Skeletal muscle cell (primary cell): ENCODE measurements around the gene CNMD.

Source experiments
- DNase-seq: peaks from one replicate; pipeline ENCODE4 v3.0.0-alpha.2; 2010; ENCODE audit warnings: low read depth
- H3K4me3 ChIP-seq: 2 replicates; pipeline ENCODE4 v1.5.1; 2011; ENCODE audit warnings: low read depth, mild to moderate bottlenecking, control low read depth, low read length, moderate library complexity

CNMD gene

DNA sequence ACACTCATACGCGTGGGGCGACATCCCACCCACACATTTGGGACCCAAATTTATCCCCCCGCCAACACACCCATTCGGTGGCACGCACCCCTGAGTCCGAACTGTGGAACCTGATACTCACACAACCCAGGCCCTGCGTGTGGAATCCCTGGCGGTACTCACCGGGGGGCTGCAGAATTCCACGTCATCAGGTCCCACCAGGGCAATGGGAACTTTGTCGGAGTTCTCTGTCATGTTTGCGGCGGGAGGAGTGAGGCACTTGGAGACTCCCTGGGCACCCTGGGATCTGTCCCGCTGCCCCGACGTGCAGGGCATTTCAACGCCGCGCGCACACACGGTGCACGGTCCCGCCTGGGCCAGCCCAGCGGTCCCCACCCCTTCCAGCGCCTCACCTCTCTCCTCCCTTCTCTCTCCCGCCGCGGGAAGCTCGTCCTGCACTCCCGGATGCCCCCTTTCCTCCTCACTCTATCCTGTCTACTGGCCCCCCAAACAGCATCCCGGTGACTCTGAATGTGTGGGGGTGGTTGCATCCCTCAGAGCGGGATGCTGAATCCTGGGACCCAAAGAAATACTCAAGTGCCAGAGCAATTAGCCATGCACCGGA lies at the start of gene CNMD:
Gene CNMD (minus strand): TSS at position 353 of the 604 bp plus-strand sequence. CDS start 119 bp downstream, at position 234.
- peak within 1 kb of the TSS; percentile 33 for H3K4me3 ChIP-seq

DNA sequence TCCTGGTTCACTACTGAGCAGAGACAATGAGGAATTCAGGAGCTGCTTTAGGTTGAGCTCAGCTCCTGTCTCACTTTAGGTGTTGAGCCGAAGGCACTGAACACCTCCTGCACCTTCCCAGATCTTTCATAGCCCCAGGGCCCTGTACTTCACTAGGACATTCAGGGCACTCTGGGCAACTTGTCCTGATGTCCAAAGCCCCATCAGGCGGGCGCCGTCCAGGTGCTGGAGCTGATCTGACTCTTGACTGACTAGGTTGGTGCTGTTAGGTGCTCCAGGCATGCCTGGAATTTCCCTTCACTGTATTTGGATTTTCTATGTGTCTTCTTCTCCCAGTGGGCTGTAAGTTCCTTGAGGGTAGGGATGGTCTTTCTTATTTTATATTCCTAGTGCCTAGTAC lies 48.4 kb upstream of the CNMD start:
- DNase-seq: no peak
- H3K4me3 ChIP-seq: no peak overlapping the region

More for the DNA sequence above, at the start of gene CNMD:
- DNase-seq: no peak

DNA sequence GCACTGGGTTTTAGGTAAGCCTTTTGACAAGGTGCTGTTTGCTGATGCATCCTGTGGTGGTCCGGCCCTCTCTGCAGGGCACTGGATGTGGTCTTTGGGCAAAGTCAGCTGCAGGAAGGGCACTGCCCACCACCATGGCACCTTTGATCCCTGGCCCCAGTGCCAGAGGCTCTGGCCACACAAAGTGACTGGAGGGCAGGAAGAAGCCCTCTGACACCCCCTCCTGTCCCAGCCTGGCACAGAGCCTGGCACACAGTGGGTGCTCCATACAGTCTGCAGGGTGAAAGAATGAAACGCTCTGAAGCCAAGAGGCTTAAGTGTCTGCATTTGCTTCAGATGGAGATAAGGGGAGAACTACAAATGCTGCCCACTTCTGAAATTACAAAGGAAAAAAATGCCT lies 47.6 kb upstream of the CNMD start:
- no peak overlapping the region for H3K4me3 ChIP-seq
- no peak for DNase-seq

DNA sequence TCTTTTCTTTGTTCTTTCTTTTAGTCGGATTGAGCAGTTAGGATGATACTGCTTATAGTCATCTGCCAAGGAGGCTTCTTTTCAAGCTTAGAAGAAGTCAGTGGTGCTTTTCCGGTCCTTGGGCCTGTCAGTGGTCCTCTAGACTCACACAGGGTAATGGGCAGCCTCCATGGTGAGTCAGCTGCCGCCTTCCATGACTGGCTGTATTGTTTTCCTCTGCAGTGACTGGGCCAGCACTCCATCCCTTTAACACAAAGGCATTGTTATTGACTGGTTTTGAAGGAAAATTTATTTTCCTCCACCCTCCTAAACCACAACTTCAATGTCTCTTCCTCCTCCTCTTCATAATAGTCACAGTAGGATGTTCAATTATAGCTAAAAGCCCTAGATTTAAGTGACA lies 47.1 kb upstream of the CNMD start:
- no peak overlapping the region for H3K4me3 ChIP-seq
- no peak for DNase-seq

DNA sequence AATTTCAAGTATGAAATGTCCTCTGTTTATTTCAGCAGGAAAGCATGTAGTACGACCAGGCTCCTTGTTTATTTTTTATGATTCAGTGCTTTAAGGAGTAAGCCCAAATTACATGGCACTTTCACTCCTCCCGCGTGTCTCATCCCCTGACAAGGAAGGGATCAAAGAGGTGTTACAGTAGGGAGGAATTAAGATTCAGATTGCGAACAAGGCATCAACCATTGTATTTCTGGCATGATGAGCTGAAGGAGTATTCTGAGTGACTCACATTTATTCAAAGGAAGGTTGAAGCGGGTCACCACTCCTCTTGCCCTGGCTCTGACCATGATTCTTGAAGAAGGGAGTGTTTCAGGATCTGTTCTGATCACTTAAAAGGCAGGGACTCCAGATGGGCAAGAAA lies 46.1 kb upstream of the CNMD start:
- no peak overlapping the region for H3K4me3 ChIP-seq
- no peak for DNase-seq

DNA sequence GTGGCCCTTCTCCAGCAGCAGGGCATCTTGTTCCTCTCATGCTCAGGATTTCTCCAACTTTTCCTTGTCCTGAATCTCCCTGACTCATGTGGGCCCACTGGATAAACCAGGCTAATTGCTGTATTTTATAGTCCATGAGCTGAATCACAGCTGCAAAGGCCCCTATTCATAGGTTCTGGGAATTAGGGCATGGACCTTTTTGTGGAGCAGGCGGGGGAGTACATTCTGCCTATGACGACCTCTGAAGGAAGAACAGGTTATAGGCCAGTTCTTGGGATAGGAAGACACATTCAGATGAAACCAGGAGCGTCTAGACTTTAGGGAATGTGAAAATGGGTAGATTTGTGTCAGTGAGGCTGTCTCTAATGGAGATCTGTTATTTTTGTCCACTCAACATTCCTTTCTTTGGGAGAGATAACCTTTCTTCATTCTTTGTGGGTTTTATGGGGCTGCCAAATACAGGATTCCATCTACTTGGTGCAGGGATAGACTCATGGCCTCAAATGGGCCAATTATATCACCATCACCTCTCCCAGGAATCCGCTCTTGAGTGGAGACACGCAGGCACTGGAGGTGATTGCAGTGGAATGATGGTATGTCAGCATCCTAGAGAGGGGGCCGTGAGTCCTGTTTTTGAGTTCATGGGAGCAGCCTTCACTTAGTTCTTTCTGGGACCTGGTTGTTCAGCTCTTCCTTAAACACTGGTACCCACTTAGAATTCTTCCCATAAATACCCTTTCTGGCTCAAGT lies 45.1 kb upstream of the CNMD start:
- no peak overlapping the region for H3K4me3 ChIP-seq
- DNase-seq: no peak

DNA sequence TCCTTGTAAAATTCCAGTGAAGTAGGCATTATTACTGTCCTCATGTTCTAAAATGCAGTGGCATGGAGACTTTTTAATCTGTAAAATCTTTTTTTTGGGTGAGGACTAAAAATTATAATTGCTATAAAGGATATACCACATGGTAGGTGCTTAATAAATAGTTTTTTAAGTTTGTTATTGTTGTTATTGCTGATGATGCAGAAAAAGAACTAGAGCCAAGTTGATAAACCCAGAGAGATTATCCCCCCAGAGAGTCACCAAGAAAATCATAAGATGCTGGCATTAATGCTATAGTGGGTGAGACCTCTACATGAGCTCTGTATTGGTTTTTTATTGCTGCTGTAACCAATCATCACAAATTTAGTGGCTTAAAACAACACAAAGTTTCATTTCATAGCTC lies 44.3 kb upstream of the CNMD start:
- no peak overlapping the region for H3K4me3 ChIP-seq
- DNase-seq: no peak

DNA sequence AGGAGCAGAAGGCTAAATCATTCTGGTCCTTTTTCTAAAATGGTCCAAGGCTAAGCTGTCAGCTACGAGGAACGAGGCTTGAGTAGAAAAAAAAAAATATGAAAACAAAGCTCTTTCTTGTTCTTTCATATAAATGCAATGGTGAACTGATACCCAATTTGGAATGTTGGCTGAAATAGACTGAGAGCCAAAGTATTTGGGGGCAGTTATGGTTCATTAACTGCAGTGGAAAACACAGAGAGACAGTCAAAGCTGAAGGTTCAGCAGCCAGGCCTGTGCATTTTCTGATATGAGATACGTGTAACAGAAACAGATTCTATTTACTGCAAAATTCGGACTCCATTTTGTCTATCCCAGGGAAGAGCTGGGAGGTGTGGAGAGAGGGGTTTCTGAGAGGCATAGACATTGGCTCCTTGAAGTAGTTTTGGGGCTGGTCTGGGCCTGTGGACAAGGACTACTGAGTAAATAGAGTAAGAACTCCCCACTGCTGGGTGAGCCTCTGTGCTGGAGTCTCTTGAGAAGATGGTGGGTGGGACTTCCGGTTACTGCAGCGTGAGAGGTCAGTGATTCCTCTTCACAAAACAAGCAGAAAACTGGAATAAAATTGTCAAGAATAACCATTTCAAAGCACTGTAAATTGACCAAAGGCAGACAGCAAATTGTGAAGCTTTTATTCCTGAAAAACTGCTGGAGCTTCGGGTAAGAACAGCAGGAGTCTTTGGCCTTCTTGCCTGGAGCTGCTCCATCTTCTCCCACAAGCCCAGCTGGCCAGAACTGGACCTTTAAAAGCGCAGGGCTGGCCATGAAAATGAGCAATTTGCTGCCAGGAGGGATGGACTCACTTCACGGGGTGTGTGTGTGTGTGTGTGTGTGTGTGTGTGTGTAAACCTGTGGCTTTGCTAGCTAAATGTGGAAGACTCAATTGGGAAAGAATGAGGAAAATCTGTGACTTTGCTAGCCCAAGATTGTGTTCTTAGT lies 43.1 kb upstream of the CNMD start:
- no peak overlapping the region for H3K4me3 ChIP-seq
- no peak for DNase-seq

DNA sequence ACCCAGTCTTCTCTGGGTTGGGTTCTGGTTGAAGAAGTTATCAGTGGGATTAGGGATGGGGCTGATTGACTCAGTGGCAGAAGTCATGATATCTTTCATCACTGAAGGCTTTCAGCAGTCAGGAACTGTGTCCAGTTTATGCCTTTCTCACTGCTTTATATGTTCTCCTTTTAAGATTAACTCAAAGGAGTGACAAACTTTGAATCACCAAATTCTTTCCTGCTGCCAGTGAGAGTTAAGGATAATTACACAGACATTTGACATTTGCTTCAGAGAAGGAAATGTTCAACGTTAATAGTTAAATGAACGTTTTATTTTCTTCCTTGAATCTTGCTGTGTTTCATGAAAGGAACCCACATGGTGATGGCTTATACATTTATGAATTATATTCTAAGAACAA lies 41.0 kb upstream of the CNMD start:
- DNase-seq: no peak
- no peak overlapping the region for H3K4me3 ChIP-seq

DNA sequence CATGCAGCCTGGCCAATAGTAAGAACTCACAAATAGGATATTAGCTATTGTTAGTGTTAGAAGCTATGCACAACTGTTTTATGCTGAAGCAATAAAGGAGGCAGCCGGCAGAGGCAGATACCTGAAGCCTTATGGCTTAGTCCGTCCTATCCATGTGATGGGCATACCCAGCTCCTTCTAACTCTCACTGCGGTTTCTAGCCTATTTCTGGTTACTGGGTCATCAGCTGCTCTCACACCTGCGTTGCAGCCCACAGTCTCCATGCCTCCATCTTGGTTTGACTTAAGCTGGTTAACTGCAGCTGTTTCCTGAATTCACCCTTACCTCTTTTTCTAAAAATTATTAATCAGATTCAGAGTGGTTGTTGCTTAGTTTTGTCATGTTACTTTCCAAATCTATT lies 40.5 kb upstream of the CNMD start:
- no peak for DNase-seq
- no peak overlapping the region for H3K4me3 ChIP-seq

DNA sequence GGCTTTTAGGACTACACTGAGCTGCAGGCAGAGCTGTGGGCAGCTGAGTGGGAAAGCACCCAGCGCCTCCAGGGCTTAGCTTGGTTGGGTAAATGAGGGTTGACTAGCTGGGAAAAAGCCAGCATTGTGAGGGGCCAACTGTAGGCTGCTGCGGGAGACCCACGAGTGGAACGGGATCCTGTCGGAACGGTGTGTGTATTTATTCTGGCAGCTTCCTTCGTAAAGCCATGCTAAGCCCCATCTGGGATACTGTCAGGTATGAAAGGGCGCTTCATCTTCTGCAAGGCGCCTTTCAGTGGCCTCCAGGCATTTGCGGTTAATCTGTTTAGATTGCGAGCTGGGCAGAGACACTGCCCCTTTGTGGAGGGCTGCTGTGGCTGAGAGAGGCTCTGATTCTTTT lies 39.5 kb upstream of the CNMD start:
- no peak overlapping the region for H3K4me3 ChIP-seq
- no peak for DNase-seq

DNA sequence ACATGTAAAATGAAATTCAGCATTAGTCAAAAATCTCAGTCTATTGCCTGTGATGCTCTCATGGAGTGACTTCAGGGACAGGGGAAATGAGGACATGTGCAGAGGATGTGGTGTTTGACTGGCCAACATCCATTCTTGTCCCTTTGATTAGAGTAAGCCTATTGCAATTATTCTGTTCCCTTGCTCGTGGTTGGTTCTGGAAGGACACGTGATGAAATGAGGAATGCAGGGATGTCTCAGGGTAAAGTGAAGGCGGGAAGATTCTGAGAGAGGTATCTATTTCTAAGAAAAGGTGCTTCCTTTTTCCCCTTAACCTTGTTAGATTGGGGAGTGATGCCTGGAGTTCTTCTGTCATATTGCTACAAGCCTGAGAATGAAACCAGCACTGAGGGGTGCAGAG lies 37.1 kb upstream of the CNMD start:
- H3K4me3 ChIP-seq: no peak overlapping the region

DNA sequence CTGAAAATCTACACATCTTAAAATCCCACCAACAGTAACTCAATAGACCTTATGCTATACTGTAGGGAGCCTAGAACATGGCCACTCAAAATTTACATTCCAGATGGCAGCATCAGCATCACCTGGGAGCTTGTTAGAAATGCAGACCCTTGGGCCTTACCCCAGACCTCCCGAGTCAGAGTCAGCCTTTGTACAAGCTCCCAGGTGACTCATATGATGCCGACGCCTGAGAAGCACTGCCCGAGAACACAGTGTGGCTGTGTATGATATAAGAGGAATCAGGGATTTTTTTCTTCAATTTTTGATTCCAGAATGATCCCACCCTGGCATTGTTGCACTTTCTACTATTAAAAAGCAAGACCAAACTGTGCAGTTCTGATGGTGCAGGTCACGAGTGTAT lies 35.9 kb upstream of the CNMD start:
- DNase-seq: no peak
- H3K4me3 ChIP-seq: no peak overlapping the region

More for the DNA sequence above, 37.1 kb upstream of the CNMD start:
- no peak for DNase-seq

DNA sequence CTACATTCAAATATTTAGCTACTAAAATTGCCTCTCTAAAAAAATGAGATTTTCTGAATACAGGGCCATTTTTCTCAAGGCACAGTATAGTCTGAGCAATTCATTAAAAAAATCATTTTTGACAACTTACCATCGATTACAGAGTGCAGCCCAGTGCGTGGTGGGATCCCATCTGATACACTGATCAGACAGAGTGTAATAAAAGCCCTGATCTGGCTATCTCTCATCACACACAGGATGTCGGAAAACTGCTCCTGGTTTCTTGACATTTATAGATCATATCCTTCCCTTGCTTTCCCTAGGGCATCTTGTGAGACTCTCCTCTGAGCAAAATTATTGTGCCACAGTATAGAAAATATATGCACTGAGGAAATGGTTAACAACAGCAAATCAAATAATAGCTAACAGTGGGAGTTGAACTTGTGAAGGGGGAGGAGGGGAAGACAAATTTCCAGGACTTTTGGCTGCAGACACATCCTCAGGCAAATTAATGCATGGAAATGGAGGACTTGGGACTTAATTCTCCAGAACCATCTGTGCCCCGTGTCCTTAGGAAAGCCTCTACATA lies 28.4 kb upstream of the CNMD start:
- no peak for DNase-seq
- no peak overlapping the region for H3K4me3 ChIP-seq

DNA sequence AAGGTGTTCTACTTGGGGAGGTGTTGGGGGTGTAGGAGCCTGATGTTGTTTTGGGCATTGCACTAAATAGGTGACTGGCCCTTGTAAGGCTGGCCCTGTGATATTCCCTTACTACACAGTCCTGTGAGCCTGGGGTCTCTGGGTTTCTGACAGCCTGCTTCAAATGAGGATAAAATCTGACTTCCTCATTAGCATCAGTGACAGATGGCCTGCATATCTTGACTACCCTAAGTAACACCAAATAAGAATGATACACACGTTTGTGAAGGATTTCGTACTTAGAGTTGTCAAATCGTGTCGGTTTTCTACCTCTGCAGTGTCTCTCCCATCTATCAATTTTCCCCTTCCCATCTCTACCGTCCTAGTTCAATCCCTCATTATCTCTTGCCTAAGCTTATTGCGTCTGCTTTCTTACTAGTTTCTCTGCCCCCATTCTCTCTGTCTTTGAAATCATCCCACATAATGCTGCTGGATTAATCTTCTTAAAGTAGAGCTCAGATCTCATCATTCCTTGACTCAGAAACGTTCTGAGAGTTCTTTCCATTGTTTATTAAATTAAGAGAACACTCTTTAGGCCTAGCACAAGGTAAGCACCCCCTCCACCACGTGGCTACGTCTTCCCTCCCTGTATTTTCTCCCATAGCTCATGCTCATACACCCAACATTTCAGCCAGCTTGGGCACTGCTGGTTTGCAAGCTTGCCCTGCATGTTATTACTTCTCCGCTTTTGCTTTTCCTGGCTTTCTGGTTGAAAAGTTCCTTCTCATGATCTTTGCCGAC lies 26.2 kb upstream of the CNMD start:
- no peak overlapping the region for H3K4me3 ChIP-seq
- DNase-seq: no peak

DNA sequence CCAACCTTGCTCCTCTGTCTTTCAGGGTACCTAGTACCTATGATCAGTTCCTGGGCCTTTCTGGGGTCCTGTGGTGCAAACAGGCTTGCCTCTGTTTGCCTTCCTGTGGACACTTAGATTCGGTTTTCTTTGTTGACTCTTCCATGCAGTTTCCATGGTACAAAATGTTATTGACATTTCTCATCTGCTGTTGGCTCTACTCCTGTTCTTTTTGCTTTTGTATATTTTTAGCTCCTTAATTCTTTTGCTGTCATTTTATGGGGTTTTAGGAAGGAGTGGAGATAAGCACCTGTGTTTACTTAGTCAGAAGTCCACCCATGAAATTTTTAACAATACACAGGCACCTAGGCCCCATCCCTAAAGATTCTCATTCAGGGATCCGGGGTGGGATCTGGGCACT lies 20.5 kb upstream of the CNMD start:
- no peak for DNase-seq
- H3K4me3 ChIP-seq: no peak overlapping the region

DNA sequence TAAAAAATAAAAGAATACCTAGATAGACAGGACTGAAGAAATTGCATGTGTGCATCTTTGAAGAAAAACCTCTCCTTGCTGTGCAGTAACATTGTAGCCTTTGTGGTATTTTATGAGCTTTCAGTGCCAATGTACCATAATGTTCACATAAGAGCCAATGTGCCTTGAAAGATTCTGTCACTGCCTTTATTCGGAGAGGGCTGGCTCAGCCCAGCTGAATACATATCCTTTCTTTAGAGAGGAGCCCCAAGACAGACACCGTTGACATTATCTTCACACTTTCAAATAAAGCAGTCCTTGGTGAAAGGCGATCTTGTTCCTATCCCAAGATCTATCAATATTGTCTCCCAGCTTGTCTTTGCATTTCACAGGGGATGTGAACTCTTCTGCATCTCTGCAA lies 18.5 kb upstream of the CNMD start:
- DNase-seq: no peak

DNA sequence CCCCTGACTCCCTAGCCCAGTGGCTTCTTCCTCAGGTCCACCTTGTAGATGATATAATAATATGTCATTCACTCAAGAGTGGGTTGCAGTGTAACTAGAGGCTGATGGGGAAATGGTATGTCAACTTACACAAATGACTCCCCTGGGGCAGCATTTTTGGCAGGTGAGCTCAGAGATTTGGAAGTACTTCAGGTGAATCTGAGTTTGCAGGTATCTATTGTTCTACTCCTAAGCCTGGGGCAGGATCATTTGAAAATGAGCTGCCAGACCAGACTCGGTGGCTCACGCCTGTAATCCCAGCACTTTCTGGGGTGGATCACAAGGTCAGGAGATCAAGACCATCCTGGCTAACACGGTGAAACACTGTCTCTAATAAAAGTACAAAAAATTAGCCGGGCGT lies 11.6 kb upstream of the CNMD start:
- H3K4me3 ChIP-seq: no peak overlapping the region
- DNase-seq: no peak

More for the DNA sequence above, 18.5 kb upstream of the CNMD start:
- H3K4me3 ChIP-seq: no peak overlapping the region

DNA sequence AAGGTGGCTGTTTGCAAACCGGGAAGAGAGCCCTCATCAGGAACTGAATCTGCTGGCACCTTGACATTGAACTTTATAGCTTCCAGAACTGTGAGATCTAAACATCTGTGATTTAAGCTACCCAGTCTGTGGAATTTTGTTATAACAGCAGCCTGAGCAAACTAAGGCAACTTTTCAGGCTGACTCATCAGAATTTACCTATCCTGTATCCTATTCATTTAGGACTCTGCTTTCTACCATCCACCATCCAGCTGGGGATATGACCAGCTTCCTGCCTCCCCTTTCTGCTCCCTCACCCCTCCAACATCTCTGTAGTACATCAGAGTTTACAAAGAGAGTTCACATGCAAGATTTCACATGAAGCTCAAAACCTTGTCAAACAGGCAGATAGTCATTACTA lies 11.1 kb upstream of the CNMD start:
- H3K4me3 ChIP-seq: no peak overlapping the region
- no peak for DNase-seq
